HCT116 (cell line): ENCODE results near the gene PARVB.

Experiments used
- CTCF ChIP-seq, 3 experiments: fragments of 200-600 bp in 1 of 3; sonication (generic) in 1 of 3; IDR thresholded peaks in 2 of 3; conservative IDR thresholded peaks in 1 of 3; 2 replicates each; pipeline ENCODE4 v1.5.1; 2012 to 2017; ENCODE audit warnings: low read depth in 2 of 3, low read length in 2 of 3, antibody characterized with exemption in 1 of 3, borderline replicate concordance in 1 of 3, control low read depth in 1 of 3, mild to moderate bottlenecking in 1 of 3, mixed read lengths in 1 of 3, mixed run types in 1 of 3, moderate library complexity in 1 of 3; ENCODE audit not compliant: insufficient read depth in 1 of 3
- ELF1 ChIP-seq: IDR thresholded peaks from 2 replicates; pipeline ENCODE4 v1.6.1; 2012; ENCODE audit warnings: low read depth, borderline replicate concordance
- EZH2 ChIP-seq: fragments of 200-600 bp; sonication (generic); IDR thresholded peaks from 2 replicates; pipeline ENCODE4 v1.6.1; 2017; ENCODE audit warnings: antibody characterized with exemption, mixed run types
- EZH2phosphoT487 ChIP-seq: fragments of 200-600 bp; IDR thresholded peaks from 2 replicates; pipeline ENCODE4 v1.6.1; 2018; ENCODE audit warnings: antibody characterized with exemption, borderline replicate concordance
- POLR2A ChIP-seq: IDR thresholded peaks from 2 replicates; pipeline ENCODE4 v1.7.0; 2011; ENCODE audit warnings: borderline replicate concordance; ENCODE audit not compliant: insufficient read depth, insufficient read length; ENCODE audit errors: extremely low read depth
- POLR2AphosphoS5 ChIP-seq: IDR thresholded peaks from 2 replicates; pipeline ENCODE4 v1.6.1; 2011; ENCODE audit warnings: mild to moderate bottlenecking, low read depth, low read length, moderate library complexity
- TCF7L2 ChIP-seq: IDR thresholded peaks from 2 replicates; pipeline ENCODE4 v1.7.0; 2011; ENCODE audit warnings: borderline replicate concordance, inconsistent platforms; ENCODE audit not compliant: insufficient read depth, insufficient read length; ENCODE audit errors: extremely low read depth
- YY1 ChIP-seq: IDR thresholded peaks from 2 replicates; pipeline ENCODE4 v1.6.1; 2011; ENCODE audit warnings: low read length, low read depth, moderate library complexity, mild to moderate bottlenecking; ENCODE audit not compliant: insufficient replicate concordance; ENCODE audit errors: extremely low read depth
- ZFX ChIP-seq: fragments of 450-650 bp; IDR thresholded peaks from 2 replicates; pipeline ENCODE4 v1.6.1; 2017
- TF ChIP-seq, protein P1 (sequence below): IDR thresholded peaks from 2 replicates; pipeline ENCODE4 v1.6.1; 2012
- TF ChIP-seq, protein P2 (sequence below): IDR thresholded peaks from 2 replicates; pipeline ENCODE4 v1.6.1; 2012; ENCODE audit warnings: low read depth

- no peak for TF ChIP-seq ELF1
- TF ChIP-seq POLR2AphosphoS5 = no peak
- no peak for TF ChIP-seq POLR2A
- TF ChIP-seq, protein P1, sequence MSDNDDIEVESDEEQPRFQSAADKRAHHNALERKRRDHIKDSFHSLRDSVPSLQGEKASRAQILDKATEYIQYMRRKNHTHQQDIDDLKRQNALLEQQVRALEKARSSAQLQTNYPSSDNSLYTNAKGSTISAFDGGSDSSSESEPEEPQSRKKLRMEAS = no peak
- TF ChIP-seq CTCF (IDR thresholded peaks at IDR 0.05 in 2 of 3, conservative IDR thresholded peaks at IDR 0.05 in 1 of 3; ENCODE audit: borderline replicate concordance in 1 of 3, insufficient read depth in 1 of 3, low read depth in 2 of 3, low read length in 2 of 3) = no peak
- no peak for TF ChIP-seq TCF7L2
- no peak for TF ChIP-seq EZH2phosphoT487
- TF ChIP-seq, protein P2, sequence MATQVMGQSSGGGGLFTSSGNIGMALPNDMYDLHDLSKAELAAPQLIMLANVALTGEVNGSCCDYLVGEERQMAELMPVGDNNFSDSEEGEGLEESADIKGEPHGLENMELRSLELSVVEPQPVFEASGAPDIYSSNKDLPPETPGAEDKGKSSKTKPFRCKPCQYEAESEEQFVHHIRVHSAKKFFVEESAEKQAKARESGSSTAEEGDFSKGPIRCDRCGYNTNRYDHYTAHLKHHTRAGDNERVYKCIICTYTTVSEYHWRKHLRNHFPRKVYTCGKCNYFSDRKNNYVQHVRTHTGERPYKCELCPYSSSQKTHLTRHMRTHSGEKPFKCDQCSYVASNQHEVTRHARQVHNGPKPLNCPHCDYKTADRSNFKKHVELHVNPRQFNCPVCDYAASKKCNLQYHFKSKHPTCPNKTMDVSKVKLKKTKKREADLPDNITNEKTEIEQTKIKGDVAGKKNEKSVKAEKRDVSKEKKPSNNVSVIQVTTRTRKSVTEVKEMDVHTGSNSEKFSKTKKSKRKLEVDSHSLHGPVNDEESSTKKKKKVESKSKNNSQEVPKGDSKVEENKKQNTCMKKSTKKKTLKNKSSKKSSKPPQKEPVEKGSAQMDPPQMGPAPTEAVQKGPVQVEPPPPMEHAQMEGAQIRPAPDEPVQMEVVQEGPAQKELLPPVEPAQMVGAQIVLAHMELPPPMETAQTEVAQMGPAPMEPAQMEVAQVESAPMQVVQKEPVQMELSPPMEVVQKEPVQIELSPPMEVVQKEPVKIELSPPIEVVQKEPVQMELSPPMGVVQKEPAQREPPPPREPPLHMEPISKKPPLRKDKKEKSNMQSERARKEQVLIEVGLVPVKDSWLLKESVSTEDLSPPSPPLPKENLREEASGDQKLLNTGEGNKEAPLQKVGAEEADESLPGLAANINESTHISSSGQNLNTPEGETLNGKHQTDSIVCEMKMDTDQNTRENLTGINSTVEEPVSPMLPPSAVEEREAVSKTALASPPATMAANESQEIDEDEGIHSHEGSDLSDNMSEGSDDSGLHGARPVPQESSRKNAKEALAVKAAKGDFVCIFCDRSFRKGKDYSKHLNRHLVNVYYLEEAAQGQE = no peak
- TF ChIP-seq YY1 = no peak
- no peak for TF ChIP-seq EZH2
- no peak for TF ChIP-seq ZFX
These were observed 136.3 kb downstream of the PARVB start for GRCh38 chr22:44160421-44160820.
